Measurements from ENCODE around the gene EID3. TPM values are rescaled to one million over a fixed set of nuclear protein-coding genes. Genes with fewer than 3 reads are reported as not detected.

The EID3 gene
- total and polyA plus RNA-seq, 10 of the 15 experiments (the other 5 are each of a cell fraction or from before 2014, with no cell fraction given), result 0.92 to 7.0 (median 4.3) TPM

- TF ChIP-seq RELB (IDR thresholded peaks at IDR 0.05; ENCODE audit: low read depth), result peak; percentile 75
- TF ChIP-seq, protein P1, sequence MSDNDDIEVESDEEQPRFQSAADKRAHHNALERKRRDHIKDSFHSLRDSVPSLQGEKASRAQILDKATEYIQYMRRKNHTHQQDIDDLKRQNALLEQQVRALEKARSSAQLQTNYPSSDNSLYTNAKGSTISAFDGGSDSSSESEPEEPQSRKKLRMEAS (IDR thresholded peaks at IDR 0.05; ENCODE audit: low read depth, low read length), result peak; percentile 67
- no peak for TF ChIP-seq BRCA1 (IDR thresholded peaks at IDR 0.05; ENCODE audit: low read depth, low read length)
- TF ChIP-seq NKRF (conservative IDR thresholded peaks at IDR 0.05), result peak; percentile 68
- no peak for TF ChIP-seq ZNF24 (IDR thresholded peaks at IDR 0.05)
- TF ChIP-seq NFYA (IDR thresholded peaks at IDR 0.05; ENCODE audit: borderline replicate concordance, low read depth, low read length), result no peak; the same call in 1 of the 2 replicates
- TF ChIP-seq IKZF1 (conservative IDR thresholded peaks at IDR 0.05), result peak; percentile 63; the same call in 1 of the 2 replicates
- TF ChIP-seq NR2F1 (conservative IDR thresholded peaks at IDR 0.05), result peak; percentile 6
- TF ChIP-seq RUNX3 (IDR thresholded peaks at IDR 0.05; ENCODE audit: low read length), result peak; percentile 88
- TF ChIP-seq IKZF2 (IDR thresholded peaks at IDR 0.05), result peak; percentile 28 to 32; a peak in 2 of 4 replicates
These were observed 16.7 kb upstream of the EID3 start (continued) for GRCh38 chr12:104286516-104287482.

All from GM12878 (cell line).